ENCODE data around the gene SHLD1.
"Not testable (repeated sequence)": the region's sequence is repeated elsewhere in the genome, so short reads cannot be mapped to it uniquely, and the experiment has no call there.

The SHLD1 gene

GRCh38 chr20:5781798-5782750 lies 31.9 kb downstream of the SHLD1 start:
- DNase-seq: no peak

DNA sequence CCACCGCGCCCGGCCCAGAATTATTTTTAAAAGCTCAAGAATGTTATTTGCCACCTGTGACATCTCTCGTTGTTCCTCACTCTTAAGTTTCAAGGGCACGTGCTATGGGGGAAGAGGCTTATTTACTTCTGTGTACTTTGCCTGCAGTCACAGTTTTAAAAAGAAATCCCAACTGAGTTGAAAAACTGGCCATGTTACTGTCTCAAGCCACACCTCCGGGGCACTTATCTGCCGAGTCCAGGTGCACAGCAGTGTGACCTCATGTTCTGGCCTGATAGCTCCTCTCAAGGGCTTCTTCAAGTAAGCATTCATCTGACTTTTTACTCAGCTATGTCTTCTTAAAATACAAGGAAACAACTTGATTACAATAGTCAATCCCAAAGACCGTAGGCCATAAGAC lies 34.5 kb downstream of the SHLD1 start:
- DNase-seq: peak; percentile 50

- no peak for DNase-seq
These were observed 34.9 kb downstream of the SHLD1 start for GRCh38 chr20:5785146-5785545.

DNA sequence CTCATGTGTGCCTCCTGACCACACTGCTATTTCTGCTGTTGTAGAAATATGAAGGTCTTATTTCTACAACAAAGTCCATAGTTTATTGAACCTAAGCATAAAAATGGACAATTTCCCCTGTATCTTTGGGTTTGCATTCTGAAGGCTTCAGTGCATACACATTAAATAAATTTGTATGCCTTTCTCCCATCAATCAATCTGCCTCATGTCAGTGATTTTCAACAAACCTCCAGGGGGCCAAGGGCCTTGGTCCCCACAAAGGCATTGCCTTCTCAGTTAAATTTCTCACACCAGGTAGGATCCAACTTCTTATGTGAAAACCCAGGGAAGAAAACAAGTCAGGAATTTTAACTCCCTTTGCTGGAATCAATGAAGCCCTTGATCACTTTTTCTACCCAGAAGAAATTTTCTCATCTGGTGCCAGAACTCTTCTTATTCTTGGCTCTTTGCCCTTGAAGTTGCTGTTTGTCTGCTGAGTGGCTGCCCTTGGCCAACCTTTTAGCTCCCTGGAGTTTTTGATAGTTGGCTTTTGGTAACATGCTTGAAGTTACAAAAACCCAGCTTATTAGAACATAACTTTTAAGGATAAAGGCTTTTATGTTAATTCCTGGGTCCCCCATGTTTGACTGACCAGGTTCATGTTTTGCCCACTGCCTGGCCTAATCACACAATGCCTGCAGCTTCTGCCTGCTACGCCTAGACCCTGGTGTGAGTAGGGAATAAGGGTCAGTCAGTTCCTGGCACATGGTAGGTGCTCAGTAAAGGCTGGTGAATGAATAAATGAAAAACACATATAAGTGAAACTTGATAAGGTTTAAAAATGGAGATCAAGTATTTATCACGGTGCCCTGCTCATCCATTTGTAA lies 37.0 kb downstream of the SHLD1 start:
- peak; percentile 48 for DNase-seq

GRCh38 chr20:5787796-5788165 lies 37.6 kb downstream of the SHLD1 start:
- no peak for DNase-seq

DNA sequence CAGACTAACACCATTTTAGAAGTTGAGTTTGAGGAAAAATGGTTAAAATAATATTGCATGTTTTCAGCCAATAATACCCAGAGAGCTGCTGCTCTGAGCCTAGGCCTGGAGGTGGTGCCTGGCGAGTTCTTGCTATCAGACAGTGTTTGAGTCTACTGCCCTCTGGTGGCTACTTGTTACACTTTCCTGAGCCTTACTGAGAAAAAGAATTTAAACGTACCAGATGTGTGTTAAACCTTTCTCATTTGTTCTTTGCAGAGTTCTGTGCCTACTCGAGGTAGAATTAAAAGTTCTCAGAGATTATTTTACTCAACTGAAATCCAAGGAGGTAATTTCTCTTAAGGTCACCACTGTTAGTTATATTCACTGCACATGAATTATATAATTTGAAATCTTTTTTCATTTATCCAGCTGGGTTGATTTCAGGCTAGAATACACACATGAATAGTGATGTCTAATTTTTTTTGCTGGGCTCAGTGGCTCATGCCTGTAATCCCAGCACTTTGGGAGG lies 38.2 kb downstream of the SHLD1 start:
- DNase-seq: peak; percentile 66

DNA sequence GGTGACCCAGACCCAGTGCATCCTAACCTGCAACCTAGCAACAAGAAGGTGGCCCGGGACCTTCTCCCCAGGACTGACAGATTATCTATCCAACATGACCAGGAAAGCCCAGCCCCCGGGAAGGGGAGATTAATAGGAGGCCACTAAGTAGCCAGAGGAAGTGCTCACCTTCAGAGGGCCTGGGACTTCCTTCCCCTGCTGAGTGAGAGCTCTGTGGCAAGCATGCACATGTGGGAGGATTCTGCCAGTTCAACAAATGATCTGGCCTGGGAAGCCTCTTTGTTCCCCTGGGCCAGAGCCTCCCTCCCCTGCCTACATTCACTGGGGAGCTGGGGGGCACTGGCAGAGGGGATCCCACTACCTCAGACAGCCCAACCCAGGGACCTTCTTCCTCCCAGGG lies 39.6 kb downstream of the SHLD1 start:
- DNase-seq: no peak

GRCh38 chr20:5793916-5794315 lies 43.7 kb downstream of the SHLD1 start:
- DNase-seq: no peak

DNA sequence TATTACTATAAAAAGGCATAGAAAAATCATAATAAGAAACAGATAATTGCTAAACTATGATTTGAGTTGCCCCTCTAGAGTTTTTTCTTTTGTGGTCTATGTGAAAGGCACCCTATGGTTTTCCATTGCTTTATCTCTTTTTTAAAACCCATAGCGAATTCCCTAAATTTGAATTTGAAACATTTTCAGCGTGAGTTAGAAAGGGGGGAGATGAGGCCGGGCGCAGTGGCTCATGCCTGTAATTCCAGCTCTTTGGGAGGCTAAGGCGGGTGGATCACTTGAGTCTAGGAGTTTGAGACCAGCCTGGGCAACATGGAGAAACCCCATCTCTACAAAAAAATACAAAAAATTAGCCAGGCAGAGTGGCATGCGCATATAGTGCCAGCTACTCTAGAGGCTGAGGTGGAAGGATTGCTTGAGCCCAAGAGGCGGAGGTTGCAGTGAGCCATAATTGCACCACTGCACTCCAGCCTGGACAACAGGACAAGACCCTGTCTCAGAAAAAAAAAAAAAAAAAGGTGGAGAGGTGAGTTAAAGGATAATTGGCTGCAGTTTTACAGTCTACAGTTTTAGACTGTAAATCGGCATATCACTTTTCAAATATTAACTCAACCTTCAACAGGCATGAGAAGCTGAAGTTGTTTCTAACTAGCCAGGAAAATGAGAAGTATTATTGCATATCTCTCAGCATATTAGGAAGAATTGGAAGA lies 46.3 kb downstream of the SHLD1 start:
- DNase-seq: no peak

DNA sequence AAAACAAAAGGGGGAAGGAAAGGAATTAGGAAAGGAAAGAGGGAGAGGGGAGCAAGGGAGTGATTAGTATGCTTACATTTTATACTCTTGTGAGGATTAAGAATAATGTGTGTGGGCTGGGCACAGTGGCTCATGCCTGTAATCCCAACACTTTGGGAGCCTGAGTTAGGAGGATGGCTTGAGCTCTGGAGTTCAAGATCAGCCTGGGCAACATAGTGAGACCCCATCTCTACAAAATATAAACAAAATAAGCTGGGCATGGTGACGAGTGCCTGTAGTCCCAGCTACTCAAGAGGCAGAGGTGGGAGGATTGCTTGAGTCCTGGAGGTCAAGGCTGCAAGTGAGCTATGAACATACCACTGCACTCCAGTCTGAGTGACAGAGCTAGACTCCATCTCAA lies 47.0 kb downstream of the SHLD1 start:
- no peak for DNase-seq

- DNase-seq: no peak
These were observed 47.8 kb downstream of the SHLD1 start for GRCh38 chr20:5797843-5798462.

DNA sequence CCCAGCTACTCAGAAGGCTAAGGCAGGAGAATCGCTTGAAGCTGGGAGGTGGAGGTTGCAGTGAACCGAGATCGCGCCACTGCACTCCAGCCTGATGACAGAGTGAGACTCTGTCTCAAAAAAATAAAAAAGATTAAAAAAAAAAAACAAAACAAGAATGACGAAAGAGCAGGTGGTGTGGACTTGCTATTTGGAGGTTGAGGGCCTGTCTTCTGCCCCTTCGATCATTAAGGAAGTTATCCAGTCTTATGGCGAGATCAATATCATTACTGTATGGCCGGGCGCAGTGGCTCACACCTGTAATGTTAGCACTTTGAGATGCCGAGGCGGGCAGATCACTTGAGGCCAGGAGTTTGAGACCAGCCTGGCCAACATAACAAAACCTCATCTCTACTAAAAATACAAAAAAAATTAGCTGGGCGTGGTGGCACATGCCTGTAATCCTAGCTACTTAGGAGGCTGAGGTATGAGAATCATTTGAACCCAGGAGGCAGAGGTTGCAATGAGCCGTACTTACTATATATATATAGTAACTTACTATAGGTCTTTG lies 53.6 kb downstream of the SHLD1 start:
- not testable (repeated sequence) for DNase-seq

DNA sequence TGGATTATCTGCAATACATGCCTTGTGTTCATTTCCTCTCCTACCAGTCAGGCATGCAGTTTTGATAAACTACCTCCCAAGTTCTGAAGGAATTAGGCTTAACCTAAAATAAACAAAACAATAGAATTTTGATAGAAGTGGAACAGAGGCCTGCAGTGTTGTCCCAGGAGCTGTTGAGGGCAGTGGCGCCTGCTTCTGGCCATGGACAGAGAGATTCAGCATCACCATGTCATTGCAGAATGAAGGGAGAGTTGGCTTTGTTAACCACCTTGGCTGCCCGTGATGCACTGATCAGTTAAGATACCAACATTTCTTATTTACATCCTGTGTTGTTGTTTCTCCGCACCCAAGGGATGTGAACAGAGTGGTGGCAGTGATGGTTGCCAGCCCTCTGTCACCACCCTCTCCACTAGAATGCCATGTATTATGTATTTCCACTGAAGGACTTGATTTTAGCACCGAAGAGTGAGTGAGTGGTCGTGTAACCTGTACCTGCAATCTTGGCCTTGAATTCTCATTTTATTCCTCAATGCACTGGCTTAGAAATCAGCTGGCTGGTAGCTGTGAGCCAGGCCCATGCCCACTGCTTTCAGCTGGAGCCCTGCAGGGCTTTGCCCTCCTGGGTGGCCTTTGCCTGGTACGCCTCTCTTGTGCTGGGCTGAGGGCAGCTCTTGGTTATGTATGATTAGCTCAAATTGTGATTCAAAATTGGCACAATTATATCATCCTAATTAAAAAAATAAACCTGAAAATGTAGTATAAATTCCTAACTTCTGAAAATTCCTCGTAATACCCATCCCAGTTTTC lies 56.5 kb downstream of the SHLD1 start:
- DNase-seq: no peak

DNA sequence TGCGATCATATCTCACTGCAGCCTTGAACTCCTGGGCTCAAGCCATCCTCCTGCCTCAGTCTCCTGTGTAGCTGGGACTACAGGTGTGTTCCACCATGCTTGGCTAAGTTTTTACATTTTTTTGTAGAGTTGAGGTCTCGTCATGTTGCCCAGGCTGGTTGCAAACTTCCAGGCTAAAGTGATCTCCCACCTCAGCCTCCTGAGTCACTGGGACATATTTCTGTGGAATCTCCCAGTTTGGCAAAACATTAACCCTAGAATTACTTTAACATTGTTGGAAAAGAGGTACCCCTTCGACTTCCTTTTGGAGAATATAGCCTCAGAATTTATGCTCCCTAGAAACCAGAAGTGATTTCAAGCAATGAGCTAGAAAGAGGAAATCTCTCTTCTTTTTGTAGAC lies 57.2 kb downstream of the SHLD1 start:
- no peak for DNase-seq

DNA sequence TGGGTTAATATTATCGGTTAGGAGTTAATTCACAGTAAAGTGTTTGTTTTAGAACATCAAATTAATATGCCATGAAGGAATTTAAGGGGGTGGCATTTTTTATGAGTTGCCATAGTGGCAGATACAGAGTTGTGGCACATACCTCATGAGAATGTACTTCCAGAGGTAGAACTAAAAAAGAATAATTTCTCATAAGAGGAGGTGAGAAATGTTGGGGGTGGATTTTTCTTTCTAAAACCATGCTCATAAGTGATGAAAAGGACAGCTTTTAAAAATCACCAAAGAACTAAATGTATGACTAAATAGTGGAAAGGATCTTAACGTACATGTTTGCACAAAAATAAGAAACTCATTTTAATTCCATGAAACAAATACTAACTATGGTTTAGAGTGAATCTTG lies 58.7 kb downstream of the SHLD1 start:
- no peak for DNase-seq

- no peak for DNase-seq
These were observed 59.3 kb downstream of the SHLD1 start for GRCh38 chr20:5809495-5809894.

DNA sequence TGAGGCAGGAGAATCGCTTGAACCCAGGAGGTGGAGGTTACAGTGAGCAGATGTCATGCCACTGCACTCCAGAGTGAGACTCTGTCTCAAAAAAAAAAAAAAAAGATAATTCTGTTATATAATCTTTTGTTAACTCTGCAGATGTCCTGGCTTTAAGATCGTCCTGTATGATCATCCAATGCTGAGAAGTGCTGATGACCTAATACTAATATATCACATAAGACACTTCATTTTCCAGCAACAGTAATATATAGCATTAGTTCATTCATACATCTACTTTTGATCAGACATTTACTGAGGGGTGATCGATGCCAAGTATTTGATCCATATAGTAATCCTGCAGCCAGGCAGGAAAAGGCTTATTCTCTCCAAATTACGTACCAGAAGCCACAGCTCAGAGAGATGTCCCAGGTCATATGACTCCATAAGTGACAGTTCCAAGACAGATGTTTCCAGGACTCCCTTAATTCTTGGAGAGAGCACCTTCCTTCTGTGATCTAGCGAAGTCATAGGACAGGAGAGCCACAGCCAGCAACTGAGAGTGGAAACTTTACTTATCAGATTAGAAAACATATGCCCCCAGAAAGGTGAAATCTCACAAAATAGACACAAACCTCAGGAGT lies 60.7 kb downstream of the SHLD1 start:
- DNase-seq: no peak

GRCh38 chr20:5811746-5812145 lies 61.5 kb downstream of the SHLD1 start:
- no peak for DNase-seq

DNA sequence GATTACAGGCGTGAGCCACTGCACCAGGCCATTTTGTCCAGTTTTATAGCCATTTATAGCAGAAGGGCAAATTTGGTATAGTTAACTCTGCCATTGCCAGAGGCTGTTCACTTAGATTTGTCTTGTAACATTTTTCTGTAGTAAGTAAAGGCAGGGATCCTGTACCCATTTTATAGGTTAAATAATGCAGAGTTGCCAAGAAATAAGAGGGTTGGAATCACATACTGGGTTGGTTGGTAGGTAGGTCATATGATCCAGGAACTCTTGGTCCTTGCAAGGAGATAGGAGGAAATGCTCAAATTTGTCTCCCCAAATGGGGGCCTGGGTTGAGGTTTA lies 68.1 kb downstream of the SHLD1 start:
- no peak for DNase-seq

DNA sequence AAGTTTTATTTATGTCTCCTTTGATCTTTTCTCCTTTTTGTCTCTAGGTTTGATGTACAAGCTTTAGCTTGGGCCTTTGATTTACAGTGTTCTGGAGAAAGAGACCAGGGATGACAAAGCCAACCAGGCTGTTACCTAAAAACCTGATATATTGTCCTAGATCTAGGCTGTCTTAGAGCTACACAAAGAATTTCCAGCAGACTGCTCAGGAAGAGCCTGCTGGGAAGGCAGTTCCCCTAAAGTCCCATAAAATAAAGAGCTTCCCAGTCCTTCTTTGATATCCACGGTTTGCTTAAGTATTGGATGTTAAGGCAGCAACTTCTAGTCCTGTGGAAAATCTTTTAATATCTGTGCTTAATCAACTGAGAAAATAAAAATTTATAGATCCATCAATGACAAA lies 70.5 kb downstream of the SHLD1 start:
- no peak for DNase-seq

DNA sequence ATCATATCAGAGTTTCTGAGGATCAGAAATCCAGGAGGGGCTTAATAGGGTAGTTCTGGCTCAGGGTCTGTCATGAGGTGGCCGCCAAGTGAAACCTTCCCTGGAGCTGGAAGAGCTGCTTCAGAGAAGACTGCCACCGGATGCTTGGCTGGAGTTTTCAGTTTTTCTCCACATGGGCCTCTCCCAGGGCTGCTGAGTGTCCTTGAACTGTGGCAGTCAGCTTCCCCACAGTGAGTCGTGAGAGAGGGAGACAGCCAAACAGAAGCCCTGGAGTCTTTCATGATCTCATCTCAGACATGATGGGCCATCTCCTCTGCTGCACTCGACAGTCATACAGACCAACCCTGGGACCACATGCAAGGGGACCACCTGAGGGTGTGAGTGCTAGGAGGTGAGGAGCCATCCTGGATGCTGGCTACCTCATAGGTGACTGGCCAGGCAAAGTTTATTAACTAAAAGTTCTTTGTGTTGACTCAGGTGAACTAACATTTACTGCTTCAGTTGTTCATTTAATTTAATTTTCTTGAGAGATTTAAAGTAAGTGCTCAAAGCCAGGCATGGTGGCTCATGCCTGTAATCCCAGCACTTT lies 71.5 kb downstream of the SHLD1 start:
- no peak for DNase-seq

Data from DMS79 treated with DMSO at 0.1 percent for 48 hours (cell line).